Upper lobe of left lung (tissue), 4 donors: ENCODE measurements around the gene MBOAT7.

Source experiments
- CTCF ChIP-seq, 6 experiments: fragments of 450-650 bp in 4 of 6; fragments of 200-600 bp in 2 of 6; sonication (generic) in 2 of 6; IDR thresholded peaks; one replicate each; pipeline ENCODE4 v1.5.1; 2016 to 2019; ENCODE audit warnings: antibody characterized with exemption in 6 of 6
- EP300 ChIP-seq, 4 donors: sonication (generic); formaldehyde crosslinking; IDR thresholded peaks; one replicate each; pipeline ENCODE4 v1.5.1; 2017; ENCODE audit warnings: antibody characterized with exemption in 4 of 4, control low read depth in 2 of 4
- POLR2A ChIP-seq, 4 donors: fragments of 450-650 bp; IDR thresholded peaks; one replicate each; pipeline ENCODE4 v1.5.1; 2016 to 2017; ENCODE audit warnings: antibody characterized with exemption in 4 of 4, mild to moderate bottlenecking in 2 of 4
- POLR2AphosphoS5 ChIP-seq, 2 donors: sonication (generic); formaldehyde crosslinking; IDR thresholded peaks; one replicate each; pipeline ENCODE4 v1.5.1; 2017; ENCODE audit warnings: antibody characterized with exemption in 2 of 2

- no peak for TF ChIP-seq CTCF (IDR thresholded peaks at IDR 0.05)
- TF ChIP-seq POLR2AphosphoS5 (IDR thresholded peaks at IDR 0.05), result no peak
- no peak for TF ChIP-seq POLR2A (IDR thresholded peaks at IDR 0.05)
- no peak for TF ChIP-seq EP300 (IDR thresholded peaks at IDR 0.05)
Measured at GRCh38 chr19:54128796-54129616, 60.4 kb downstream of the MBOAT7 start.
